Neuron (in vitro differentiated cells): ENCODE data around the gene PAX5.
"Not testable (repeated sequence)": the region's sequence is repeated elsewhere in the genome, so short reads cannot be mapped to it uniquely, and the experiment has no call there.

Source experiments
- H2AFZ ChIP-seq: one replicate; pipeline ENCODE4 v1.6.1; 2013; ENCODE audit warnings: low read depth, mild to moderate bottlenecking, inconsistent platforms, low read length, moderate library complexity
- H3K27me3 ChIP-seq: one replicate; pipeline ENCODE4 v1.6.1; 2013; ENCODE audit warnings: low read length; ENCODE audit not compliant: insufficient read depth
- H3K36me3 ChIP-seq: one replicate; pipeline ENCODE4 v1.6.1; 2013; ENCODE audit warnings: low read length; ENCODE audit not compliant: insufficient read depth
- H3K4me1 ChIP-seq: one replicate; pipeline ENCODE4 v1.6.1; 2013; ENCODE audit warnings: low read length; ENCODE audit not compliant: insufficient read depth
- H3K4me3 ChIP-seq: 2 replicates; pipeline ENCODE4 v1.5.1; 2013; ENCODE audit warnings: mild to moderate bottlenecking, low read length, moderate library complexity
- H3K9me3 ChIP-seq: one replicate; pipeline ENCODE4 v1.6.1; 2013; ENCODE audit warnings: low read length

Gene PAX5

DNA sequence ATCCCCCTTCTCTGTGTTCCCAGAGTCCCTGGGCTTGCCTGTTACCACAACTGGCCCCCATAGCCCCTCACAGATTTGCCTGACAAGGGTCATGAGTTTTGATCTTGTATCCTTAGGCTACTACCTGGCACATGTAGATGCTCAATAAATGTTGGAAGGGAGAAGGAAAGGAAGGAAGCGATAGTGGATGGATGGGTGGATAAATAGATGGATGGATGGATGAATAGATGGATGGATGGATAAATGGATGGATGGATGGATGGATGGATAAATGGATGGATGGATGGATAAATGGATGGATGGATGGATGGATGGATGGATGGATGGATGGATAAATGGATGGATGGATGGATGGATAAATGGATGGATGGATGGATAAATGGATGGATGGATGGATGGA lies 164.5 kb downstream of the PAX5 start:
- not testable (repeated sequence) for H3K27me3 ChIP-seq

DNA sequence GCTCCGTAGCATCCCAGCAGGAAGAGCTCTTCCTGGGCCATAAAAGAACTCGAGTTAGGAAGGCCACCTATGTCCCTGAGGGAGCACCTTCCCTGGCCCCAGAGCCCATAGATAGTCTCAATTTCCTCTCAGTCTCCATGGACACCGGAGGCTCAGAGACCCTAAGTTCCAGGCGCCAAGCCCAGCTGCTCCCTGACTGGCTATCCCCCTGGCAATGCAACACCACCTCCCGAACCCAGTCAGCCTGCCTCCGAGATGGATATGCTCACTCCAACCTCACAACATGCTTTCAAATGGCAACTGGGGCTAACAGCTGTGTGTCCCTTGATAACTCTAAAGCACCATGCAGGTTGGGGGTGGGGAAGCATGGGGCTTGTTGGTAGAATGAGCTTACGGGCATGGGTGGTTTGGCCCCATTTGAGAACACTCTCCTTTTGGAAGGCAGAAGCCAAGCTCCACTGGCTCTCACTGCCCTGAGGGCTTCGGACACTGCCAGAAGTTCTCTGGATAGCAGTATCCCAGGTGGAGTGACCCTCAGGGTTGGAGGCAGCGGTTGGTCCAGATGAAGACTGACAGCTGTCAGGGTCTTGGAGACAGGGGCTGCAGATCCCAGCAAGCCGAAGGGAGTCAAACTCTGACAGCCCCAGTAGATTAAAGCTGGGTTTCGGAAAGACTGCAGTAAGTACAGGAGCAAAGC lies 165.3 kb downstream of the PAX5 start:
- Histone ChIP-seq H3K4me3 (no peak overlapping the region), H3K9me3 (no peaks in the 10 kb centered on the region), H3K36me3 (no peaks in the 10 kb centered on the region), H2AFZ (no peak overlapping the region), H3K27me3 (no peaks in the 10 kb centered on the region), H3K4me1 (peaks cover 19% of the 10 kb centered on the region)

More for the DNA sequence above, 164.5 kb downstream of the PAX5 start:
- not testable (repeated sequence) for H3K36me3 ChIP-seq, H2AFZ ChIP-seq, H3K4me3 ChIP-seq, H3K9me3 ChIP-seq
- H3K4me1 ChIP-seq: peaks cover 19% of the 10 kb centered on the region

DNA sequence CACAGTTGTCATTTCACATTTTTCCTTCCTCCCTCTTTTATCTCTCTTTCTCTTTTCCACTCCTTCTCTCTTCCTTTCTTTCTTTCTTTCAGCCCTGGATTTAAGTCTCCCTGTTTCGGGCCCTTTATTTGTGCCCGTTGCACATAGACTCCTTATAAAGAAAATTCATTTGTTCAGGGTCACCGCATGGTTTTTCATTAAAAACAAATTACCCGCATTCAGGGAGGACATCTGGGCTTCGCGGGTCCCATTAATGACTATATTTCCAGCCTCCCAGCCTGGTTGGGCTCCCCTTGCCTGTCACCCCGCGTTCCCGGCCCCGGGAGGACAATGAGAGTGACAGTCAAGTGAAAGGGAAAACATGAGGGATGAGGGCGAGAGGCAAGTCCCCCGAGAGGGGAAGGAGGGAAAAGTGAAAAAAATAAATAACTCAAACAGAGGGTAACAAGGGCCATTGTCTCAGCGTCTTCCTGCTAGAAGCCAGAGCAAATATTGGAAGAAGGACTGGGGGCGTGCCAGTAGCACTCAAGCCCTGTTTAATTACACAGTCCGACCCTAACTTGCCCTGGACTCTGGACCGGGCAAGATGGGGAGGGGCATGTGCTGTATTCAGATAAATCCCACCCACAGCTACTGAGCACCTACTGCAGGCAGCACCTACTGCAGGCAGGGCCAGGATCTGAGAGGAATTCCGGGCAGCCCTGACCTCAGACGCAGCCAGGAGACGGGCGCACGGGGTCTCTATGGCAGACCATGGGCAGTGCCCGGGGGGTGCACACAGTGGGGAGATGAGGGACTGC lies 166.2 kb downstream of the PAX5 start:
- no peaks in the 10 kb centered on the region for H3K27me3 ChIP-seq
- no peaks in the 10 kb centered on the region for H3K36me3 ChIP-seq
- H3K9me3 ChIP-seq: no peaks in the 10 kb centered on the region
- peaks cover 19% of the 10 kb centered on the region for H3K4me1 ChIP-seq
- H2AFZ ChIP-seq: no peak overlapping the region
- H3K4me3 ChIP-seq: no peak overlapping the region

DNA sequence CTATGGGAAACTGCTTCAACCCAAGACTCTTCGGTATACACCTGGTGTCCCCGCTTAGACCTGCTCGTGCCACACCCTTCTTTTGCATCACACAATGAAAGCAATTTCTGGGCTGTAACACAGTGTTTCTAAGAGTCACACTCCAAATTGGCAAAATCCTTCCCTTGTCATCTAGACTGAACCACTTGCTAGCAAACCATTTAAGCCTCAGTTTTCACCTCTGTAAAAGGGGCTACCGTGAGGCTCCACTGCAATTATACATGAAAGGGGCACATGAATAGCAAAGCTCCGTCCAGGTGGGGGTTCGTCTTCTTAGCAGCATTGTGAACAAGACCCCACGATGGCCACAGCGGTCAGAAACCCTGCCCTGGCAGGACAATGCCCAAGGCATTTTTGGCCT lies 166.8 kb downstream of the PAX5 start:
- Histone ChIP-seq H3K9me3 (no peaks in the 10 kb centered on the region), H3K36me3 (no peaks in the 10 kb centered on the region), H3K4me3 (no peak overlapping the region), H3K4me1 (peaks cover 19% of the 10 kb centered on the region), H2AFZ (no peak overlapping the region), H3K27me3 (no peaks in the 10 kb centered on the region)

DNA sequence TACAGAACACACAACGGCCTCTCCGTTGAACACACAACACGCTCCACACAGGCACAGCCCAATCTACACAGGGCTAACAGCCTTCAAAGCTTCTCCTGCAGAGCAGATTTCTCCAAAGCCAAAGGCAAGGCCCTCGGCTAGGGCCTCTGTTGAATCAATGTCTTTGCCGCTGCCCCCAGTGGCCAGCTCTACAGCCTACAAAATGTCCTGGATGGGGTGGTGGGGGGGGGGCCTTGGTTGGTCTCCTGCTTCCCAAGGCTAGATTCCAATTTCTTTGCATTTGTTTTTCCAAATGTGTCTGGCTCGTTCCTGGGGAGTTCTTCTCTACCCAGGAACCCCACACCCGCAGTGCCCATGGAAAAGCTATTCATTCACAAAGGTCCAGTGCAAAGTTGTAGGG lies 167.2 kb downstream of the PAX5 start:
- H3K27me3 ChIP-seq: no peaks in the 10 kb centered on the region
- H2AFZ ChIP-seq: no peak overlapping the region
- peaks cover 19% of the 10 kb centered on the region for H3K4me1 ChIP-seq
- no peaks in the 10 kb centered on the region for H3K36me3 ChIP-seq
- no peak overlapping the region for H3K4me3 ChIP-seq
- H3K9me3 ChIP-seq: no peaks in the 10 kb centered on the region

DNA sequence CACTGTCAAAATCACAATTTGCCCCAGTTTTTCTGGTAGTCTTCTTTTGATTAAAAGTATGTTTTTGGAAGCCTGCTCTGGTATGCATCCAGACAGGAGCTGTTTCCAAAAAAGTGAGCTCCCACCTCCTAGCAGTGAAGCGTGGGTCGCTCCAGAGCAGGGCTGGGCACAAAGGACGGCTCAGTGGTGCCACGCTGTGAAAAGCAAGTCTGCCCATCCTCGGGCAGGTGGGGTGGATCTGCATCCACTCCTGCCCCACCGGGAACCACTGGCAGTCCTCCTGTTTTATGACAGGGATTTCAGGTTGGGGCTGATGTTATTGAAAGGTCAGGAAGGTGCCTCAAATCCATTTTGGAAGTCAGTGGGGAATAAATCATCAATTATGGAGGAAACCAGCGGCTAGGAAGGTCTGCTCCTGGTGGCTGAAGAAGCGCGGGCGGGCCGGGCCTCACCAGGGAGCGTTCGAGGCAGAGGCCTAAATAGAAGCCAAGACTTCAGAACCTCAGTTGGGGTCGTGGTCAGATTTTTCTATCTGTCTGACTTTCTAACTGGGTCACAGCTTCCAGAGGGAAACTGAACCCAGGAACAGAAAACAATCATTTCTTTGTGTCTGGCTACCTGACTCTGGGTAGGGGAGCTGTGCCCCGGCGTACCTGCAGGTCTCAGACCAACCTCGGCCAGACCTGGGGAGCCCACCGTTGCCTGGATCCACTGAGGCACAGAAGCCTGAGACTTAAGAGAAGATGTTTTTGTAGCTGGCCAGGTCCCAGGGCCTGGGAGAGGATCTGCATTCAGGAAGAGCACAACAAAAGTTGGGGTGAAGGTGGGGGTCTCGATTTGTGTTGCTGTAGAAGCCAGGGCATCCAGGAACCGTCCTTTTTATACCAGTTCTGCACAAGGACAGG lies 168.1 kb downstream of the PAX5 start:
- Histone ChIP-seq H3K4me3 (no peak overlapping the region), H3K9me3 (no peaks in the 10 kb centered on the region), H3K36me3 (no peaks in the 10 kb centered on the region), H2AFZ (no peak overlapping the region), H3K4me1 (peaks cover 19% of the 10 kb centered on the region), H3K27me3 (no peaks in the 10 kb centered on the region)

DNA sequence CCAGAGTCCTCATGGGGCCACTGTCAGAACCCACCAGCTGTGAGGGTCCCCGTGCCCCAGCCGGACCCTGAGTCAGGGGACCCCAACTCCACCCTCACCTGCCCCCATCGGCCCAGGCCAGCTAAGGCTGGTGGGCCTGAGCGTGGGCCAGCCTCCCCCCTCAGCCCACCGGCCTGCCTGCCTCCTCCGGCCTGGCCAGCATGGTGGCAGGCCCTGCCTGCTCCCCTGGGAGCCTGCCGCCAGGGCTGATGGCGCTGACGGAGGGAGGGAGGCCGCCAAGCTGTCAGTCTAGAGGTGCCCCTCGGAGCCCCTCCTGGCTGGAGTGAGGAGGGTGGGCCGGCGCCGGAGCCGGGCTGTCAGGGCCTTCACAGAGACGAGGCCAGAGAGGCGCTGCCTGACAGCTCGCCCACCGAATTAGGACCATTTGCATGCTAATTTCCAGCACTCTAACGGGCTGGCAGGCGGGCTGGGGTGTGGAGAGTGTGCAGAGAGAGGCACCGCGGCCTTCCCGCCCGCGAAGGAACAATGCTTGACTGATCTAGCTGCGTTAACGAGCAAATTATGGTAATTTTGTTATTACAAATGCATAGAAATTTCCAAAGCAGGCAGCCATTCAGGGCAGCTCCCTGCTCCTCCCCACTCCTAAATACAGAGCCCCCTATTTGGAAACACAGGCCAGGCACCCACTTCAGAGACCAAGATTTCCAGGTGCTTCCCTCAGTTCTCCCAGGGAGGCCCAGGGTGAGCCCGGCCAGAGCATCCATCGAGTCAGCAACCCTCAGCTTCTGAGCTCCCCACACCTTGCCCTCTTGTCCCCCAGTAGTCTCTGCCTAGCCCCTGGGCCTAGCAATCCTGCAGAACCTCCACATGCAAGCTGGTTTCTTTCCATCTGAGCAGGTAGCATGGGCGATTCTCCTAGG lies 169.3 kb downstream of the PAX5 start:
- Histone ChIP-seq H3K4me3 (no peak overlapping the region), H3K27me3 (no peaks in the 10 kb centered on the region), H3K9me3 (no peaks in the 10 kb centered on the region), H2AFZ (no peak overlapping the region), H3K4me1 (peaks cover 19% of the 10 kb centered on the region), H3K36me3 (no peaks in the 10 kb centered on the region)

DNA sequence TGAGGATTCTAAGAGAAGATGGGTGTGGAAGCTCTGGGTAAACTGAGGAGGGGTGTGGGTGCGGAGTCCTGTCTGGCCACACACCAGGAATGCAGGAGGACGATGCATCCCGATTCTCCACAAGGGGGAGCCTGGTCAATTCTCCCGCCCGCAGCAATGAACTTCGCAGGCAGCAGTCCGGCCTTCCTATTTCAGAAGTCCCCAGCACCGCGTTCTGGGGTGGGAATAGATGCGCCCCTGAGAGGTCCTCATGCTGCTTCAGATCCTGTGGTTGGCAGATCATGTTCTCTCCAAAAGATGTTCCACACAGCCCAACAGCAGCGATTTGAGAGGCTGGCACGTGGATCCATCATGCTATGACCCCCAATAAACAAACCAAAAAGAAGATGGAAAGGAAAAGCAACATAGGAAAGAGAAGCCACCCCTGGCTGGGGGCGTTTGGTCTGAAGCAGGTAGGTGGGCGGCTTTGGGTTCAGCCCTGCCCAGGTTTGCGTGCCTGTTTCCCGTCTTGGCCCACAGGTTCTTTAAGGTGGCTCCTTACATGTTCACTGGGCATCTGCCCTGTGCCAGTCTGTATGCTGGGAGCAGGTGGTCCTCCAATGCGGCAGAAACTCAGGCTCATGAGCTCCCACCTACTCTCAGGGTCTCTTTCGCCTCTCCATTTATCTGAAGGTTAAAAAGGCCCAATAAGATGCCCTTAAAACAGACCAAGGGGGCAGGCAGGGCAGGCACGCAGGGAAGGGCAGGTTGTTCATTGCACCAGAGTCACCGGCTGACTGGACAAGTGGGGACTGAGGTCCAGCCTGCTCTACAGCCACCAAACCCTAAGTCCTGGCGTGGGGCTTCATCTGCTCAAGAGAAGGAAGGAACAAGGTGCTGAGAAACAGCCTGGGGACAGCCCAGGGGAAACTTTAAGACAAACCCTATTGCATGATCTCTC lies 171.6 kb downstream of the PAX5 start:
- no peaks in the 10 kb centered on the region for H3K27me3 ChIP-seq
- no peaks in the 10 kb centered on the region for H3K36me3 ChIP-seq
- no peaks in the 10 kb centered on the region for H3K9me3 ChIP-seq
- H3K4me3 ChIP-seq: no peak overlapping the region
- H3K4me1 ChIP-seq: peaks cover 6% of the 10 kb centered on the region
- H2AFZ ChIP-seq: no peak overlapping the region

DNA sequence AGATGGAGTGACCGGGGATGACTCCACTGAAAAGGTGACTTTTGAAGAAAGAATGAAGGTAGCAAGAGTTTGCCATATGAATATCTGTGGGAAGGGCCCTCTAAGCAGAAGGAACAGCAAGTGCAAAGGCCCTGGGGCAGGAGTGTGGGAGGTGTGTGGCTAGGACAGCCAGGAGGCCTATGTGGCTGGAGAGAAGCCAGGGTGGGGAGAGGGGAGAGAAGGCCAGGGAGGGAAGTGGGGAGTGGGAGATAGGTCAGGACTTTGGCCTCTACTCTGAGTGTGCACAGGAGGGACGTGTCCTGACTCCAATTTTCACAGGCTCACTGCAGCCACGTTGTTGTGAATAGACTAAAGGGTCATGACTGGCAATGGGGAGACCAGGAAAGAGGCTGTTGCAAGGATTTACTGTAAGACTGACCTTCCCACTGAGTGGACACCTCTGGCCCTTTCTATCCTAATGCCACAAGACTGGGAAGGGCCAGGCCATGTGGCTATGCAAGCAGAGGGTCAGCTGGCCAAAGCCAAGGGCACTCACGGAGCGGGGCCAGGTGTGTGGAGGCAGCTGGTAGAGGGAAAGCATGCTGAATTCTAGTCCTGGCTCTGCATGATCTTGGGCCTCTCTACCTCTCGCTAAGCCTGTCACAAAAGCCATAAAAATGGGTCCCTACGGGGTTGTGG lies 172.4 kb downstream of the PAX5 start:
- H3K4me1 ChIP-seq: peaks cover 6% of the 10 kb centered on the region
- H3K27me3 ChIP-seq: no peaks in the 10 kb centered on the region
- no peaks in the 10 kb centered on the region for H3K36me3 ChIP-seq
- H3K9me3 ChIP-seq: no peaks in the 10 kb centered on the region
- no peak overlapping the region for H2AFZ ChIP-seq
- no peak overlapping the region for H3K4me3 ChIP-seq

DNA sequence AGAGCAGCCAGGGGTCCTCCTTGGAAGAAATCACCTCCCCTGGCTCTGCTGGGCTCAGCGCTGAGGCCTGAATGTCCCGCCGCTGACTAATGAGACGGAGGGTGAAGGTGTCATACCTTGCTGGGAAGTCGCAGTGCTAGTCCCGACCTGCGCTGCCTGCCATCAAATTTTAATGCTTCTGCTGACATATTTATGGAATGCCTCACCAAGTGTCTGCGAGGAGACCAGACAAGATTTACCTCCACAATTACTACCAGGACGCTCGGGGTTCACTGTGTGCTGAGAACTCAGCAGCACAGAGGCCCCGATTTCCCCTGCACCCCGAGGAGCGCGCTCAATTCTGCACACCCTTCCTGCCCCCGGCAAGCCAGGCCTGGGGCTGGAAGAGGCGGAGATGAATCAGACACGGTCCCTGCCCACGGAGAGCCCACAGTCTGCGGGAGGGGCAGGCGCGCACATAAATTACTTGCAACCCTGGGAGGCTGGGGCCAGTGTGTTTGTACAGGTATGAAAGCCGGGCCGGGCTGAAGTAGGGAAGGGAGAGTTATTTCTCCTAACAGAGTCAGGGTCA lies 175.2 kb downstream of the PAX5 start:
- H3K27me3 ChIP-seq: no peaks in the 10 kb centered on the region
- no peak overlapping the region for H2AFZ ChIP-seq
- no peak overlapping the region for H3K4me3 ChIP-seq
- H3K4me1 ChIP-seq: no peaks in the 10 kb centered on the region
- no peaks in the 10 kb centered on the region for H3K9me3 ChIP-seq
- no peaks in the 10 kb centered on the region for H3K36me3 ChIP-seq
